ENCODE results near the gene CHRNA4. TPM values are rescaled to one million over a fixed set of nuclear protein-coding genes. Genes with fewer than 3 reads are reported as not detected.

CHRNA4 gene
- total RNA-seq, 2 experiments from 2014 or later = not detected

DNA sequence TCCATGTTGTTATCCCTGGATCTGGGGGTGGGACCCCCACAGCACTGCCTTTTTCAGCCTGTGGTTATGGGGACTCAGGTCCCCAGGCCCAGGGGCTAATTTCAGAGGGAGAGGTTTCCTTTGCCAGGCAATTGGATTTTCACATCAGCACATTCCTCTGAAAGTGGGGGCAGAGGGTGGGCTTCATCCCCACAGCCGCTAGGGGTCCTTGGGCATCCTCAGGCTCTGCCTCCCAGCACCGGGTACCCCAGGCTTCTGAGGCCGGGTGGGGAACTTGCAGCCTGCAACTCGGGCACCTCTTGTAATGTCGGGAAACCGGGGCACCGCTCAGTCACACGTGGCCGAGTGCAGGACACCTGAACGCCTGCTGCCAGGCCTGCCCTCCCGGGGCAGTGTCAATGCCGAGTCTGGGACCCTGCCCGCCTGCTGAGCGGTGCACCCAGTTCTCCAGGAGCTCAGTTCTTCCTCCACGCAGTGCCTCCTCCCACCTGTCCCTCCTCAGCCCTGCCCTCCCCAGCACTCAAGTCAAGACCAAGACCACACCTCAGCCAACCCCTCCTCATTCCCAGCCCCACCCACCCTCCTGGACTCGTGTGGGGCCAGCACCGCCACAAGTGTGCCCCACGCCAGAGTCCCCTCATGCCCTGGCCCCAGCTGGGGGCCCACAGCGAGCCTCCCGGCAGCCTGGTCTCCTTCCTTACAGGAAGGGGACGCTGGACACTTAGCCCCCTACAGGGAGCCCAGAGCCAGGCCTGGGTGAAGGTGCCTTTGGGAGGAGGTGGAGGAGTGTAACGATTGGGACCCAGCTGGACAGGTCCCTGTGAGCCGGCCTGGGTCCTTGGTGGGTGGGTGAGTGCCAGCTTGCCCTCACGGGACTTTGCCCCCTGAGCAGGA, 8.8 kb upstream of the CHRNA4 start:
- intact Hi-C loops (cut with micrococcal nuclease) = no loop called here
- Mint-ChIP-seq H3K9me3 (no peaks in the 10 kb centered on the region), H3K4me3 (no peak overlapping the region), H3K36me3 (ENCODE audit: low read depth) (no peaks in the 10 kb centered on the region), H3K4me1 (ENCODE audit: low read depth) (no peaks in the 10 kb centered on the region), H3K27ac (no peak overlapping the region), H3K27me3 (no peaks in the 10 kb centered on the region)
- no peak for ATAC-seq
- DNase-seq = no peak
- TF ChIP-seq, protein P1, sequence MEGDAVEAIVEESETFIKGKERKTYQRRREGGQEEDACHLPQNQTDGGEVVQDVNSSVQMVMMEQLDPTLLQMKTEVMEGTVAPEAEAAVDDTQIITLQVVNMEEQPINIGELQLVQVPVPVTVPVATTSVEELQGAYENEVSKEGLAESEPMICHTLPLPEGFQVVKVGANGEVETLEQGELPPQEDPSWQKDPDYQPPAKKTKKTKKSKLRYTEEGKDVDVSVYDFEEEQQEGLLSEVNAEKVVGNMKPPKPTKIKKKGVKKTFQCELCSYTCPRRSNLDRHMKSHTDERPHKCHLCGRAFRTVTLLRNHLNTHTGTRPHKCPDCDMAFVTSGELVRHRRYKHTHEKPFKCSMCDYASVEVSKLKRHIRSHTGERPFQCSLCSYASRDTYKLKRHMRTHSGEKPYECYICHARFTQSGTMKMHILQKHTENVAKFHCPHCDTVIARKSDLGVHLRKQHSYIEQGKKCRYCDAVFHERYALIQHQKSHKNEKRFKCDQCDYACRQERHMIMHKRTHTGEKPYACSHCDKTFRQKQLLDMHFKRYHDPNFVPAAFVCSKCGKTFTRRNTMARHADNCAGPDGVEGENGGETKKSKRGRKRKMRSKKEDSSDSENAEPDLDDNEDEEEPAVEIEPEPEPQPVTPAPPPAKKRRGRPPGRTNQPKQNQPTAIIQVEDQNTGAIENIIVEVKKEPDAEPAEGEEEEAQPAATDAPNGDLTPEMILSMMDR (IDR thresholded peaks at IDR 0.05) = no peak
- POLR2A ChIA-PET = no interaction called here
- CTCF ChIA-PET = no interaction called here

DNA sequence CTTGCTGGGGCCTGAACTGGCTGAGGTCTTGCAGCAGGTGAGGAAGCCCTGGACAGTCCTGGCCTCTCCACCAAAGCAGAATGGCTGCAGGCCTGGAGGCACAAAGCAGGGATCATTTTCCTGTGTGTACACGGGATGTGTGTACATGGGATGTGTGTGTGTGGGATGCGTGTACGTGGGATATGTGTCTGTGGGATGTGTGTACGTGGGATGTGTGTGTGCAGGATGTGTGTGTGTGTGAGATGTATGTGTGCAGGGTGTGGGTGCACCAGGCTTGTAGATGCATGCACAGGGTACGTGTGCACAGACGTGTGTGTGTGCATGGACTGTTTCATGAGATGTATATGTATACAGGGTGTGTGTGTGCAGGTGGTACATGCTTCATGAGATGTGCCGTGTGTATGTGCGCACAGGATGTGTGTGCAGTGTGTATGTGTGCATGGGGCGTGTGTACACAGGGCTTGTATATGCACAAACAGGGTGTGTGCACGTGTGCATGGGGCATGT, 7.9 kb upstream of the CHRNA4 start:
- H3K9me3 Mint-ChIP-seq = no peaks in the 10 kb centered on the region
- no peak overlapping the region for H3K4me3 Mint-ChIP-seq

DNA sequence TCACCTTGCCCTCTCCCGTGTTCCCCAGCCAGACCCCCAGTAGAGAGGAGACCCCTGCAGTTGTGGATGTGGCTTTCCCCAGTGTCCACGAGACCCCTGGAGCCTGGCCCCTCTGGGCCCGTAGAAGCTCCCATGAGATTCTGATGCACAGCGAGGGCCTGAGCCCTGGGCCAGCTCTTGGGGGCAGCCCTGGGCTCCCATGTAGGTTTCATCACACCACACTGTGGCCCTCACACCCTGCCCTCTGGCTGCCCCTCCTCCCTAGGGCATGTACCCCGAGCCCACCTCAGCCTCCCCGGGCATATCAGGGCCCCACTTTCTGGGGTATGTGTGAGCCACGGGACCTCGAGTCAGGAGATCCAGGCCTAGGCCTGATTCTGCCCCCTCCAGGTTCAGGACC, 7.0 kb upstream of the CHRNA4 start:
- intact Hi-C loops (cut with micrococcal nuclease) = no loop called here
- Mint-ChIP-seq H3K9me3 (no peaks in the 10 kb centered on the region), H3K36me3 (ENCODE audit: low read depth) (no peaks in the 10 kb centered on the region)

More for the DNA sequence above, 7.9 kb upstream of the CHRNA4 start:
- H3K36me3 Mint-ChIP-seq (ENCODE audit: low read depth) = no peaks in the 10 kb centered on the region
- no peak overlapping the region for H3K27ac Mint-ChIP-seq
- ATAC-seq (no peak), DNase-seq (no peak)
- H3K4me1 Mint-ChIP-seq (ENCODE audit: low read depth) = no peaks in the 10 kb centered on the region
- intact Hi-C loops (cut with micrococcal nuclease) = no loop called here
- ChIA-PET CTCF (no interaction called here), POLR2A (no interaction called here)
- TF ChIP-seq, protein P1 (IDR thresholded peaks at IDR 0.05) = no peak
- H3K27me3 Mint-ChIP-seq = no peaks in the 10 kb centered on the region

DNA sequence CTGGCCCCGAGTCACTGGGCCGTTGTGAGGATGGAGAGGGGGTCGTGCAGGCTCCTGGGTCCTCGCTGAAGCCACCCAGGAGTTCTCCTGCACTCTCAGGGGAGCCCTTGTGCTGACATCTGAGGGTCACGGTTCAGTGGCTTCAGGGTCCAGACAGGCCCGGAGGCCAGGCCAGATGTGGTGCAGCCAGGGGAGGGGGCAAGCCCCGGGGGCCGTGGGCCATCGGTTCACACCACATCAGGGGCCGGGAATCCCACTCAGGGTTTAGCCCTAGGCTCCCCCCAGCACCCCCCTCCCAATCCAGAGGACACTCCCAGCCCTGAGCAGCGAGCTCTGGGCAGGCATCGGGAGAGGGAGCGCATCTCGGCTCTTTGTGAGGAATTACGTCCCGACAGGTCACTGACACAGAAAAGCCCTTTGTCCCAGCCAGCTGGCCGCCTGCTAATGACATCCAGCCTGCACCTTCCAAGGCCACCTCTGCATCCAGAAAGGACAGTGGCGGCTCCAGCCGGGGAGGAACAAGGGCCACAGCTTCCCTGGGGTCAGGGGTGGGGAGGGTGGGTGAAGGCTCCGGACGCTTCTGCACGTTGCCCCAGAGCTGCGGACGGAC, 6.4 kb upstream of the CHRNA4 start:
- TF ChIP-seq, protein P1 (IDR thresholded peaks at IDR 0.05) = no peak
- H3K4me1 Mint-ChIP-seq (ENCODE audit: low read depth) = no peaks in the 10 kb centered on the region
- intact Hi-C loops (cut with micrococcal nuclease) = no loop called here
- H3K9me3 Mint-ChIP-seq = no peaks in the 10 kb centered on the region
- peaks cover 4% of the 10 kb centered on the region for H3K27me3 Mint-ChIP-seq
- no peak for ATAC-seq
- no peak overlapping the region for H3K4me3 Mint-ChIP-seq
- no peaks in the 10 kb centered on the region for H3K36me3 Mint-ChIP-seq (ENCODE audit: low read depth)
- DNase-seq = no peak
- H3K27ac Mint-ChIP-seq = no peak overlapping the region
- ChIA-PET CTCF (interaction anchor here (1.0 kb wide), 1 partner anchor 14 kb away, joined by 3 read pairs; no protein-coding TSS in a partner anchor), POLR2A (no interaction called here)

More for the DNA sequence above, 7.0 kb upstream of the CHRNA4 start:
- ChIA-PET POLR2A (no interaction called here), CTCF (interaction anchor here (1.0 kb wide), 1 partner anchor 13 kb away, joined by 3 read pairs; no protein-coding TSS in a partner anchor)
- no peak overlapping the region for H3K27ac Mint-ChIP-seq
- no peaks in the 10 kb centered on the region for H3K4me1 Mint-ChIP-seq (ENCODE audit: low read depth)
- DNase-seq (no peak), ATAC-seq (no peak)
- TF ChIP-seq, protein P1 (IDR thresholded peaks at IDR 0.05) = no peak
- no peaks in the 10 kb centered on the region for H3K27me3 Mint-ChIP-seq
- H3K4me3 Mint-ChIP-seq = no peak overlapping the region
